Measurements from ENCODE around the gene CCDC17. TPM values are rescaled to one million over a fixed set of nuclear protein-coding genes. Genes with fewer than 3 reads are reported as not detected.
"Not testable (repeated sequence)": the region's sequence is repeated elsewhere in the genome, so short reads cannot be mapped to it uniquely, and the experiment has no call there.

CCDC17 gene
- total RNA-seq, 1 donor from 2014 or later, result 0.47 TPM

GRCh38 chr1:45621895-45622523 lies 1.8 kb downstream of the CCDC17 start:
- DNase-seq, result no peak

GRCh38 chr1:45621501-45621836 lies 2.4 kb downstream of the CCDC17 start:
- no peak for DNase-seq

- DNase-seq, result no peak
These were observed 3.0 kb downstream of the CCDC17 start for GRCh38 chr1:45620588-45621500.

GRCh38 chr1:45619149-45619921 lies 4.5 kb downstream of the CCDC17 start:
- DNase-seq, result no peak

GRCh38 chr1:45617618-45618017 lies 6.2 kb downstream of the CCDC17 start:
- no peak for DNase-seq

DNA sequence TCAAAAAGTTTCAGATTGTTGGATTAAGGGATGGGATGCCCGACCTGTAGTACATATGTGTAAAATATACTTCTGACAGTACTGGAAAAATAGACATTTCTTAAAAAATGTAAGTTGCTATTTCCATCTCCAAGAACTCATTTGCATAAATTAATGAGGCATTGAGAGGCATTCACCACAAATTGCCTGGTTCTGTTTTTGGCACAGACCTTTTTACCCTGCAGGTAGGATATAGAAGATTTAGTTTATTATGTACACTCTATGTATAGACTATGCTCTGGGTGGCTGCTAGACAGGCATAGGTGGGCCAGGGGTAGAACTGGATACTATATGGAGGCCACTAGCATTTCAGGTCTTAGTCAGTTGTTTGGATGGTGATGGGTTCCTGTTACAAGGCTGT lies 8.0 kb downstream of the CCDC17 start:
- DNase-seq, result no peak

DNA sequence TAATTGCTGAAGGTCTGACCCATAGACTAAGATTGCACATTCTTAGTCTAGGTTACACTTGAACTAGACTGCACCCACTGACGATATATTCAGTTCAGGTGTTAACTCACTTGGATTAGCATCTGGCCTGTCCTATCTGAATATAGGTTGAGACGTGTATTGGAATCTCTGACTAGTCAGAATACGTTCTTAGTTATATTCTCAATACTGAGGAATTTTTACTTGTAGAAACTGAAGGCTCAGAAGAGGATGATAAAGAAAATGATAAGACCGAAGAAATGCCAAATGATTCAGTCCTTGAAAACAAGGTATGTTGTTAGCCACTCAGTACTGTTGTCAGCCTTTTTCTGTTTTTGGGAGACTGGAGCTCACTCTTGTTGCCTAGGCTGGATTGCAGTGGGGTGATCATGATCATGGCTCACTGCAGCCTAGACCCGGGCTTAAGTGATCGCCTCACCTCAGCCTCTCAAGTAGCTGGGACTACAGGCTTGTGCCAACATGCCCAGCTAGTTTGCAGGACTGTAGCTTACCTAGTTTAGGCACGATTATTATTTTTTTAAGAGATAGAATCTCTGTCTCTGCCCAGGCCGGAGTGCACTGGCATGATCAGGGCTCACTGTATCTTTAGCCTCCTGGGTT lies 10.8 kb downstream of the CCDC17 start:
- no peak for DNase-seq

DNA sequence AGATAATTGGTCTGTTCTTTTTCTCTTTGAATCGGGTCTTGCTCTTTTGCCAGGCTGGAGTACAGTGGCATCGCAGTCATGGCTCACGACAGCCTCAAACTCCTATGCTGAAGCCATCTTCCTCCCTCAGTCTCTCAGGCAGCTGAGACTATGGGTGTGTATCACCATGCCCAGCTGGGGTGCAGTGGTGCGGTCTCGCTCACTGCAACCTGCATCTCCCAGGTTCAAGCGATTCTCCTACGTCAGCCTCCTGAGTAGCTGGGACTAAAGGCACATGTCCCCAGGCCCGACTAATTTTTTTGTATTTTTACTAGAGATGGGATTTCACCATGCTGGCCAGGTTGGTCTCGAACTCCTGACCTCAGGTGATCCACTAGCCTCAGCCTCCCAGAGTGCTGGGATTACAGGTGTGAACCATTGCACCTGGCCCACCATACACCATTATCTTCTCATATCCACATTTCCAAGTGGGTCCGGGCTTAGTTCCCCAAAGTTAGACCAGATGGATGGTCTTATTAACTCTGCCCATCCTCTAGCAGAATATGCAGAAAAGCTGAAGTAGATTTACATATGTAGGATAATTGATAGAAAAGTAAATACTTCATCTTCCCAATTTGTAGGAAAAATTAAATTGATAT lies 13.1 kb downstream of the CCDC17 start:
- DNase-seq, result no peak

DNA sequence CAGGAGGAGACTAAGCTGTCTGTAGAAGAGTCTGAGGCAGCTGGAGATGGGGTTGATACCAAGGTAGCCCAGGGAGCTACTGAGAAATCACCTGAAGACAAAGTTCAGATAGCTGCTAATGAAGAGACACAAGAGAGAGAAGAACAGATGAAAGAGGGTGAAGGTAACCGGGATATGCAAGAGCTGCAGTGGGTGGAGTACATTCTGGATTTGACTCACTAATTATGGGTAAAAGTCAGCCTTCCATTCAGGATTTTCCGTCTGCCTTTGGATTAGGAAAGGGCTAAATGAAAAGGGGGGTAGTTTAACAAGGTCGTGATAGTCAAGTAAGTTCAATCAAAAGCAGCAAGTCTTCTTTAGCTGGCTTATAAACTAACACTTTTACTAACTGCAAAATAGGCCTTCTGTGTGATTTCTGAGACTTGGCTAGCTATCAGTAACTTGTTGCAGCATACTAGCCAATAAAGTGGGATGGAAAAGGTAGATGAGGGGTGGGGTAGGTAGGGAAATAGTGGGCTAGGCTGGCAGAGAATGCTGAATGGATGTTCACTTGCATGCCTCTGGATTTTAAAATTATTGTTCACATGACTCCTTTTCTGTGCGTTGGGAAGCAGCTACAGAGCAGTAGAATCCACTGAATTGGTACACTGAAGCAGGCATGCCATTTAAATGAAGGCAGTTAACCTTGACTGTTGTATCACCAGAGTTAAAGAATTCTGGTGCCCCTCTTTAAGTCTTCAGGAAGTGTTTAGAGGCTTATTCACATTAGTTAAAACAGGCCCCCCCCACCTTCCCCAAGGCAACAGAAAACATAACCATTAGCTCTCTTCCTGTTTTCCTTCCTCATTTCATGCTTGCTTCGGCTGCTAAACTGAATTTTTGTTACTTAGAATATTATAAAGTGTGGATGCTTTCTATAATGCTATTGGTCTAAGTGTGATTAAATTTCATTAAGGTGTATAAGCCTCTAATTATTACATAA lies 15.4 kb downstream of the CCDC17 start:
- DNase-seq, result no peak

GRCh38 chr1:45607404-45608074 lies 16.3 kb downstream of the CCDC17 start:
- DNase-seq, result no peak

GRCh38 chr1:45604239-45604638 lies 19.6 kb downstream of the CCDC17 start:
- no peak for DNase-seq

- DNase-seq, result not testable (repeated sequence)
These were observed 27.1 kb downstream of the CCDC17 start for GRCh38 chr1:45596765-45597164.

DNA sequence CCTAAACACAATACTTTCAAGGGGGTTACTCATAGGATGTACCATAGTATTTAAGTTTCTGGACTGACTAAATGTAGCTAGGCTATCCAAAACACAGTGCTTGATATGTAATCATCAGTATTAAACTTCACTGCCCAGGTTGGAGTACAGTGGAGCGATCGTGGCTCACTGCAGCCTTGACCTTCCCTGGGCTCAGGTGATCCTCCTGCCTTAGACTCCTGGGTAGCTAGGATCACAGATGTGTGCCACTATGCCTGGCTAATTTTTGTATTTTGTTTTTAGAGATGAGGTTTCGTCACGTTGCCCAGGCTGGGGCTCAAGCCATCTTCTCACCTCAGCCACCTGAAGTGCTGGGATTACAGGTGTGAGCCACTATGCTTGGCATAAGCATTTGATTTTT lies 29.4 kb downstream of the CCDC17 start:
- DNase-seq, result no peak

- no peak for DNase-seq
These were observed 34.0 kb downstream of the CCDC17 start for GRCh38 chr1:45589861-45590260.

GRCh38 chr1:45586769-45587168 lies 37.1 kb downstream of the CCDC17 start:
- DNase-seq, result no peak

DNA sequence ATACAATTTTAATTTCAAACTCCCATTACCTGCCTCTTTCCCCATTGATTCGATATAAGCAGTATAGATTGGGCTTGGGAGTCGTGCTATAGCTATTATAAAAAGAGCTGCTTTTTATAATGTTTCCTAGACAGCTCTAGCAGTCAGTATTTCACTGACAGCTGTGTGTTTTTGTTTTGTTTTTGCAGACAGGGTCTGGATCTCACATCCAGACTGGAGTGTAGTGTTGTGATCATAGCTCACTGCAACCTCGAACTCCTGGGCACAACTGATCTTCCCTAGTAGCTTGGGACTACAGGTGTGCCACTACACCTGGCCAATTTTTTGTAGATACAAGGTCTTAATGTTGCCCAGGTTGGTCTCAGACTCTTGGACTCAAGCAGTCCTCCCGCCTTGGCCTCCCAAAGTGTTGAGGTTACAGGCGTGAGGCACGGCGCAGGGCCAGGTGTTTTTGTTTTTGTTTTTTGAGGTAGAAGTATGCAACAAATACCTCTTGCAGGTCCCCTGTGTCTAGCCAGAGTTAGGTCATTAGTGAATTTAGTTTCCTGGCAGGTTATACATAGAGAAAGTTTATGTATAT lies 38.3 kb downstream of the CCDC17 start:
- DNase-seq, result no peak

DNA sequence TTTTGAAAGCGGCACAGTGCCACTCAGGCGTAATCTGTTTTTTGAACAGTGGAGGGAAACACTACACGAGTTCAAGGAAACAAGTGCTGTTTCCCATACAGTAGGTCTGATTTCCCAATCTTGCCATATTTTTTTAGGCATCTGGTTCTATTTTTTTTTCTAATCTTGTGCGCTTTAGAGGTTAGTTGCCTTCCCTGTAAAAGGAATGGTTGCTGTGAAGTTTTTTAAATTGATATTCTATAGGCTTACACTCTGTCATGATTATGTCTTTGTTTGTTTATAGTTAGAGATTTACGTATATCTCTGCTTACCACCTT lies 38.8 kb downstream of the CCDC17 start:
- DNase-seq, result no peak

- DNase-seq, result peak; percentile 82
These were observed 39.3 kb downstream of the CCDC17 start for GRCh38 chr1:45584351-45585109.

GRCh38 chr1:45583666-45584350 lies 40.0 kb downstream of the CCDC17 start, which contains the start of gene NASP:
NASP (plus strand) TSS chr1:45584041; CDS start chr1:45584147, 106 bp downstream.
- DNase-seq, result peak; percentile 79

All from occipital lobe (tissue), 2 donors.